GM18861 (cell line): Measurements from ENCODE around the gene PMFBP1.

Source experiments
- ATAC-seq: cut with Tn5 transposase; IDR thresholded peaks from one replicate; pipeline ENCODE4 v1.9.1; 2021; ENCODE audit not compliant: unreplicated experiment

The PMFBP1 gene

GRCh38 chr16:72172105-72173034 is at the start of gene PMFBP1:
Gene PMFBP1, minus strand, starts transcription at chr16:72172155. Its CDS starts 947 bp downstream, at chr16:72171208.
- peak; percentile 99 for ATAC-seq

- no peak for ATAC-seq
Measured at GRCh38 chr16:72221630-72222024, 49.7 kb upstream of the PMFBP1 start.

GRCh38 chr16:72220875-72221629 is 49.1 kb upstream of the PMFBP1 start:
- ATAC-seq, result no peak

GRCh38 chr16:72219282-72219681 is 47.3 kb upstream of the PMFBP1 start:
- no peak for ATAC-seq

GRCh38 chr16:72216767-72217166 is 44.8 kb upstream of the PMFBP1 start:
- ATAC-seq, result no peak

- no peak for ATAC-seq
Measured at GRCh38 chr16:72214821-72215220, 42.9 kb upstream of the PMFBP1 start.

GRCh38 chr16:72211110-72211509 is 39.2 kb upstream of the PMFBP1 start:
- no peak for ATAC-seq

GRCh38 chr16:72210555-72210954 is 38.6 kb upstream of the PMFBP1 start:
- ATAC-seq, result no peak

GRCh38 chr16:72210072-72210471 is 38.1 kb upstream of the PMFBP1 start:
- ATAC-seq, result no peak

GRCh38 chr16:72206299-72206698 is 34.3 kb upstream of the PMFBP1 start:
- ATAC-seq, result no peak

- peak; percentile 71 for ATAC-seq
Measured at GRCh38 chr16:72203401-72203800, 31.4 kb upstream of the PMFBP1 start.

GRCh38 chr16:72202014-72202413 is 30.1 kb upstream of the PMFBP1 start:
- ATAC-seq, result no peak

GRCh38 chr16:72201387-72201786 is 29.4 kb upstream of the PMFBP1 start:
- no peak for ATAC-seq

- ATAC-seq, result no peak
Measured at GRCh38 chr16:72199761-72200337, 27.9 kb upstream of the PMFBP1 start.

- ATAC-seq, result no peak
Measured at GRCh38 chr16:72198771-72199201, 26.8 kb upstream of the PMFBP1 start.

- ATAC-seq, result no peak
Measured at GRCh38 chr16:72198021-72198711, 26.2 kb upstream of the PMFBP1 start.

GRCh38 chr16:72197545-72197944 is 25.6 kb upstream of the PMFBP1 start:
- ATAC-seq, result no peak

GRCh38 chr16:72195609-72196008 is 23.7 kb upstream of the PMFBP1 start:
- ATAC-seq, result no peak

- no peak for ATAC-seq
Measured at GRCh38 chr16:72191551-72191950, 19.6 kb upstream of the PMFBP1 start.

GRCh38 chr16:72189865-72190371 is 18.0 kb upstream of the PMFBP1 start:
- no peak for ATAC-seq

GRCh38 chr16:72188541-72188940 is 16.6 kb upstream of the PMFBP1 start:
- no peak for ATAC-seq
